ENCODE data around the gene USHBP1. TPM values are rescaled to one million over a fixed set of nuclear protein-coding genes. Genes with fewer than 3 reads are reported as not detected.

The USHBP1 gene
- 5.5 TPM for total RNA-seq

GRCh38 chr19:17264641-17264979 is at the start of gene USHBP1:
Gene USHBP1 (minus strand): TSS chr19:17264745. CDS start chr19:17264299, 446 bp downstream.

GRCh38 chr19:17309198-17309964 is 44.8 kb upstream of the USHBP1 start, which contains the start of gene DDA1:
Gene DDA1 (plus strand): TSS chr19:17309563. CDS start chr19:17309655, 92 bp downstream.

DNA sequence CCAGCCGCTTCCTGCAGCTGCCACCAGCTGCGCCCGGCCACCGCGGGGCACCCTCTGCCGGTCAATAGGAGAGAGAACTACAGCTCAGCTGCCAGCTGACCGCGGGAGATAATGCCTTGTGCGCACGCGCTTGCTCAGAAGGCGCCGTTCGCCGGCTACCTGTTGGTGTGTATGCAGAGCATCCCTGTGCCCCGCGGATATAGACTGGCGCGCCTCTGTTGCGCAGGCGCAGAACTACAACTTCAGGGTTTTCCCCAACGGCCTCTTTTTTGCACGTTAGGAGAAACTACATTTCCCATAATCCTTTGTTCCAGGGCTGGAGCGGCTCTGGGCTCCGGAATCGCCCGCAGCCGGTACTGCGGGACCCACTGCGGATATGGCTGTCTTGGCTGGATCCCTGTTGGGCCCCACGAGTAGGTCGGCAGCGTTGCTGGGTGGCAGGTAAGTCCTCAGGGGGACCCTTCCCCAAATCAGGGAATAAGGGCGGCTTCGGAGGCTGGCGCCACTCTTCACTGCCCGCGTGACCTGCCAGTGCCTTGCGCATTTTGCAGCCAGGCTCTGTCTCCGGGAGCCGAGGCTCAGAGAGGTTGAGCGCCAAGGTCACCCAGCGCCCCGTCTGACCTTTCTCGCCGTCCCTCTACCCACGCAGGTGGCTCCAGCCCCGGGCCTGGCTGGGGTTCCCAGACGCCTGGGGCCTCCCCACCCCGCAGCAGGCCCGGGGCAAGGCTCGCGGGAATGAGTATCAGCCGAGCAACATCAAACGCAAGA is 41.2 kb upstream of the USHBP1 start, which contains the start of gene MRPL34:
Gene MRPL34 (plus strand): TSS at position 356 of the 768 bp plus-strand sequence. CDS start 21 bp downstream, at position 377.

GRCh38 chr19:17303167-17303939 is 38.8 kb upstream of the USHBP1 start, which contains the start of gene ABHD8:
Gene ABHD8 (minus strand): TSS chr19:17303425. CDS start chr19:17301616, 1,809 bp downstream.

DNA sequence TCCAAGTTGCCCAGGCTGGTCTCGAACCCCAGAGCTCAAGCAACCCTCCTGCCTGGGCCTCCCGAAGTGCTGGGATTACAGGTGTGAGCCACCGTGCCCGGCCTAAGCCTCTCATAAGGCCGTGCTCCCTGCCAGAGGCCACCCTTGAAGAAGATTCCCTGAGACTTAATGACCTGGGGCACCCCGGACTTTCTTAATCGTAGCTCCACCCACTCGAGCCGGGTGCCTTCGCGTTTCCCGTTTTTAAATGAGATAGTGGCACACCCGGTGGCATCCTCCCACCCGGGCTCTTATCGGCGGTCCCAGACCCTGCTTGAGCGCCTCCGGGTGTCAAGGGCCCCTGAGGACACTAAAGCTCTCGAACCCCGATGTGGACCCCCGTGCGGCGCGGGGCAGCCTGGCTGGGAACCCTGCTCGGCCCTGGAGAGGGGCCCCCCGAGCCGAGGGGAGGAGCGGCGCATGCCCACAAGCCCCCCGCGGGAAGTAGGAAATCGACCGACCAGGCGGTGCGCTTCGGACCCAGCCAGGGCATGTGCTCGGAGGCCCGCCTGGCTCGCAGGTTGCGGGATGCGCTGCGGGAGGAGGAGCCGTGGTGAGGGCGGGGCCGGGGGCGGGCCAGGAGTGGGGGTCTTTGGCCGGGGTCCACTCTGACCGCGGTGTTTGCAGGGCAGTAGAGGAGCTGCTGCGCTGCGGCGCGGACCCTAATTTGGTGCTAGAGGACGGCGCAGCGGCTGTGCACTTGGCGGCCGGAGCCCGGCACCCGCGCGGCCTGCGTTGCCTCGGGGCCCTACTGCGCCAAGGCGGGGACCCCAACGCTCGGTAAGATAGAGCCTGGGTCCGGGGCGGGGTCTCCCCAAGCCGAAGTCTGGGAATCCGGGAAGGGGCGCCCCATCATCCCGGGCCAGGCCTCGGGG is 17.1 kb upstream of the USHBP1 start, which contains the start of gene ANKLE1:
Gene ANKLE1 (plus strand): TSS at position 511 of the 914 bp plus-strand sequence. CDS start 20 bp downstream, at position 531.

DNA sequence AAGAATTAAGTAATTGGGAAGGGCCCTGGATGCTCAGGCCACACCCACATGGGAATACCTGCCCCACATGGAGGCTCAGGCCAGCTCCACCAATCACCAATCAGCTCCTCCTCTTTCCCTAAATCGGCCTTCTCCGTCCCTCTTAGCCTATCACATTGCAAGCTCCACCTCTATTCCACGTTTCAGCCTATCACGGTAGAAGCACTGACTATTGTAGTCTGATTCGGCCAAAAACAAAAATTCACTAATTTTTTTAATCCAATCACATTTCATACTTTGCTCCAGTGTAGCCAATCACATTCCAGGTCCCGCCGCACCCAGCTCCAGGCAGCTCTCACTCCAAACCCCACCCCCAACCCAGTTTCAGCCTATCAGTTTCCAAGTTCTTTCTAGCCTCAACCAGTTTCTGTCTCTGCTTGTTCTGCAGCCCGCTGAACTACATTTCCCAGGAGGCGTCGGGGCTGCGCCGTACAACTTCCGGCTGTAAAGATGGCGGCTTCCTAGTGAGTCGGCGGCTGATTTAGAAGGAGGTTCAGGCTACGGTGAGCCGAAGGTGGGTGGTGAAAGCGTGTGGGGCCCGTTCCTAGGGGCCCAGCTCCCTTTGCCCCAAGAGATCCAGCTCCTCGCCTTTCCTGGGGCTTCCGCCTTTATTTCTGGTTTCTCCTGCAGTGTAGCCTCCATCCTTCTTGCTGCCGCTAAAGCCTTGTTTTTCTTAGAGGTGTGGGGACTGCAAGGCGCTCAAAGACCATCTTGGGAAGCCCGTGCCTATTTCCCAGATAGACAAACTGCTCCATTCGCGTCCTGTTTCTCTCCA is 2.6 kb upstream of the USHBP1 start, which contains the start of gene BABAM1:
Gene BABAM1 (plus strand): TSS at position 469 of the 814 bp plus-strand sequence. CDS start 1,364 bp downstream, outside the sequence.

DNA sequence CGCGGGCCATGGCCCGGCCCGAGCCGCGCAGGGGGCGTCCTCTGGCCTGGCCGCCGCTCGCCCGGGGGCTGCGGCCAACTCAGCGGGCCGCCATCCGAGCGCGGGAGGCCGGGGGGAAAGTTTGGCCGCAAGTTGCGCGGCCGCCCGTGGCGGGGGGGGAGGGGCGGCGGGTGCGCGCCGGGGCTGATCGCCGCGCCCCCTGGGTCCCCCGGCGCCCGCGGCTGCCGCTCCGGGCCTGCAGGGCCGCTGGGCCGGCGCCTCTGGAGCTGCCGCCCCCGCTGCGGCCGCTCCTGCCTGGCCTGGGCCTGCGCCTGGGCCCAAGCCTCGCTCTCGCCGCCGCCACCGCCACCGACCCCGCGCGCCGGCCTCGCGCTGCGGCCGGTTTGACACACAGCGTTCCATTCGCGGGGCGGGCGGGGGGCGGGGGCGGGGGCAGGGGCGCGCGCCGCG is 19.0 kb downstream of the USHBP1 start, which contains the start of gene NR2F6:
Gene NR2F6 (minus strand): TSS at position 385 of the 450 bp plus-strand sequence. CDS start 699 bp downstream, outside the sequence.

GRCh38 chr19:17226002-17226933 is 38.3 kb downstream of the USHBP1 start, which contains the start of gene OCEL1:
Gene OCEL1 (plus strand): TSS chr19:17226226. CDS start chr19:17226248, 22 bp downstream.

DNA sequence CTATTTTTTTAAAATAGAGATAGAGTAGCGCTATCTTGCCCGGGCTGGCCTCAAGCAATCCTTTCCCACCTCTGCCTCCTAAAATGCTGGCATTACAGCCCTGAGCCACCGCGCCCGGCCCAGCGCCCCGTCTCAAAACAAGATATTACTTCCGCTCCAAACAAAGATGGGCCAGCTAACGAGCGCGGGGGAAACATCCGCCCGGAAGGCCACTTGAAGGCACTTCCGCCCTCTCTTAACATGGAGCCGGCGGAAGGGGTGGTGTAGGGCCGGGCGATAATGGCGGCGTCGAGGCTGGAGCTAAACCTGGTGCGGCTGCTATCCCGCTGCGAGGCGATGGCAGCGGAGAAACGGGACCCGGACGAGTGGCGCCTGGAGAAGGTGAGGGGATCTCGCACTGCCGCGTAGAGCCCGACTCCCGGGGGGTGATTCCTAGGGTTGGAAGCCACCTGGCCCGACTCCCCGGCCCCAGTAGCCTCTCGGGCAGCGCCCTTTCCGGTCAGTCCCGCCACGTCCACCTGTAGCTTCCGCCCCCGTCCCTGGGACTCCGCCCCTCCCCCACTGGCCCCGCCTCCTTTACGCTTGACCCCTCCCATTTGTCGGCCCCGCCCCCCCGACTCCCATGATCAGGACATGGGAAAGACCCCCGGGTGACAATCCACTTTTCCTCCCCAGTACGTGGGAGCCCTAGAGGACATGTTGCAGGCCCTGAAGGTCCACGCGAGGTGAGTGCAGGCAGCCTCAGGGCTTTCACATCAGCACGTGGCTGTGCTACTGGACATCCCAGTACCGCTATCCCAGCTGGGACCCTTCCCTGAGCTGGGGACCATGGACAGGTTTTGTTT is 49.2 kb downstream of the USHBP1 start, which contains the start of gene USE1:
Gene USE1 (plus strand): TSS at position 231 of the 845 bp plus-strand sequence. CDS start 49 bp downstream, at position 280.

Other genes with a start within 250 kb of the USHBP1 start
- gene CPAMD8, start 237.9 kb downstream of the USHBP1 start, total RNA-seq: 110 TPM
- gene HAUS8, start 189.3 kb downstream of the USHBP1 start, total RNA-seq: 6.3 TPM
- 75.4 TPM for gene MYO9B, start 189.0 kb downstream of the USHBP1 start, total RNA-seq
- gene USE1, start 49.4 kb downstream of the USHBP1 start, total RNA-seq: 29.1 TPM
- gene OCEL1, start 38.5 kb downstream of the USHBP1 start, total RNA-seq: 7.4 TPM
- gene NR2F6, start 18.8 kb downstream of the USHBP1 start, total RNA-seq: 36.3 TPM
- 58.2 TPM for gene BABAM1, start 2.7 kb upstream of the USHBP1 start, total RNA-seq
- 0.55 TPM for gene ANKLE1, start 17.2 kb upstream of the USHBP1 start, total RNA-seq
- gene ABHD8, start 38.7 kb upstream of the USHBP1 start, total RNA-seq: 25.3 TPM
- gene MRPL34, start 41.1 kb upstream of the USHBP1 start, total RNA-seq: 57.7 TPM
- 15.1 TPM for gene DDA1, start 44.8 kb upstream of the USHBP1 start, total RNA-seq
- gene ANO8, start 70.1 kb upstream of the USHBP1 start, total RNA-seq: 26.3 TPM
- gene GTPBP3, start 72.8 kb upstream of the USHBP1 start, total RNA-seq: 27.8 TPM
- 34.9 TPM for gene PLVAP, start 112.6 kb upstream of the USHBP1 start, total RNA-seq
- not detected for gene CCDC194, start 129.5 kb upstream of the USHBP1 start, total RNA-seq
- 4.5 TPM for gene BST2, start 140.9 kb upstream of the USHBP1 start, total RNA-seq
- 25.2 TPM for gene MVB12A, start 155.3 kb upstream of the USHBP1 start, total RNA-seq
- gene TMEM221, start 183.9 kb upstream of the USHBP1 start, total RNA-seq: 2.5 TPM
- gene NXNL1, start 196.2 kb upstream of the USHBP1 start, total RNA-seq: 3.6 TPM
- gene SLC27A1, start 205.8 kb upstream of the USHBP1 start, total RNA-seq: 33.2 TPM
- gene PGLS, start 246.9 kb upstream of the USHBP1 start, total RNA-seq: 50.2 TPM